ENCODE results near the gene ALDH2. TPM values are rescaled to one million over a fixed set of nuclear protein-coding genes. Genes with fewer than 3 reads are reported as not detected.
"Not testable (repeated sequence)": the region's sequence is repeated elsewhere in the genome, so short reads cannot be mapped to it uniquely, and the experiment has no call there.

Gene ALDH2
- total RNA-seq, 1 donor from 2014 or later = 55.2 TPM

DNA sequence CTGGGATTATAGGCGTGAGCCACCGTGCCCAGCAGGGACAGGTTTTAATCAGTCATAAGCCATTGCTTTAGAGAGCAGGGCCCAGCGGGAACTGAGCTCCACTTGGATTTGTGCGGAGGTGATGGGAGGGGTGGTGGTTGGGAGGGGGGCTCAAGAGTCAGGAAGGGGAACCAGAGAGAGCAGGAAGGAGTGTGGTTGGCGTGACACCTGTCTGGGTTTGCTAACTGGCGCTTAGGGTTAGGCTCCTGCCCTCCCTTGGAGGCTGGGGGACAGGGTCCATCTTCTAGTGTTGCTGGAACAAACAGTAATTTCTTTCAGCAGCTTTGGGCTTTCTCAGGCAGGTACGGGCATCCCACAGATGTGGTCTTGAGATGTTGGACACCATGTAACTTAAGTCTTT is 7.5 kb upstream of the ALDH2 start:
- Mint-ChIP-seq H3K36me3 (ENCODE audit: unreplicated experiment) (no peaks in the 10 kb centered on the region), H3K4me1 (ENCODE audit: low read depth, unreplicated experiment) (no peaks in the 10 kb centered on the region), H3K9me3 (ENCODE audit: unreplicated experiment) (peaks cover 3% of the 10 kb centered on the region), H3K4me3 (ENCODE audit: unreplicated experiment) (no peak overlapping the region), H3K27ac (ENCODE audit: unreplicated experiment) (no peak overlapping the region), H3K27me3 (ENCODE audit: unreplicated experiment) (peaks cover 2% of the 10 kb centered on the region)
- TF ChIP-seq, protein P1, sequence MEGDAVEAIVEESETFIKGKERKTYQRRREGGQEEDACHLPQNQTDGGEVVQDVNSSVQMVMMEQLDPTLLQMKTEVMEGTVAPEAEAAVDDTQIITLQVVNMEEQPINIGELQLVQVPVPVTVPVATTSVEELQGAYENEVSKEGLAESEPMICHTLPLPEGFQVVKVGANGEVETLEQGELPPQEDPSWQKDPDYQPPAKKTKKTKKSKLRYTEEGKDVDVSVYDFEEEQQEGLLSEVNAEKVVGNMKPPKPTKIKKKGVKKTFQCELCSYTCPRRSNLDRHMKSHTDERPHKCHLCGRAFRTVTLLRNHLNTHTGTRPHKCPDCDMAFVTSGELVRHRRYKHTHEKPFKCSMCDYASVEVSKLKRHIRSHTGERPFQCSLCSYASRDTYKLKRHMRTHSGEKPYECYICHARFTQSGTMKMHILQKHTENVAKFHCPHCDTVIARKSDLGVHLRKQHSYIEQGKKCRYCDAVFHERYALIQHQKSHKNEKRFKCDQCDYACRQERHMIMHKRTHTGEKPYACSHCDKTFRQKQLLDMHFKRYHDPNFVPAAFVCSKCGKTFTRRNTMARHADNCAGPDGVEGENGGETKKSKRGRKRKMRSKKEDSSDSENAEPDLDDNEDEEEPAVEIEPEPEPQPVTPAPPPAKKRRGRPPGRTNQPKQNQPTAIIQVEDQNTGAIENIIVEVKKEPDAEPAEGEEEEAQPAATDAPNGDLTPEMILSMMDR (IDR thresholded peaks at IDR 0.05; ENCODE audit: partially characterized antibody, unreplicated experiment) = no peak
- no peak for DNase-seq

DNA sequence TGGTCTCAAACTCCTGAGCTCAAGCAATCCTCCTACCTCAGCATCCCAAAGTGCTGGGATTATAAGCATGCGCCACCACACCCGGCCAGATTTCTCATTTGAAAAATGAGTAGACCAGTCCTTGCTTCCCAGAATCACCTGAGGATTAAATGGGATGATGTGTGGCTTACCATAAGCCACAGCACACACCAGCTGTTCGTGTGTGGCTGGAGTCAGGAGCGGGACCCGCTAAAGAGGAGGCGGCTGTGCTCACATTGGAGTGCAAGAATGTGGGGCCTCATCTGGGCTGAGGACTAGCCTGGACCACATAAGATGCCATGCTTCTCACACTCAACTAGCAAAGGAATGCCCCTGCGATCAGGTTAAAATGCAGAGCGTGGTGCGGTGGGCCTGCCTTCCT is 6.7 kb upstream of the ALDH2 start:
- Mint-ChIP-seq H3K36me3 (ENCODE audit: unreplicated experiment) (no peaks in the 10 kb centered on the region), H3K4me1 (ENCODE audit: low read depth, unreplicated experiment) (no peaks in the 10 kb centered on the region), H3K27me3 (ENCODE audit: unreplicated experiment) (peaks cover 2% of the 10 kb centered on the region), H3K4me3 (ENCODE audit: unreplicated experiment) (no peak overlapping the region), H3K9me3 (ENCODE audit: unreplicated experiment) (peaks cover 3% of the 10 kb centered on the region), H3K27ac (ENCODE audit: unreplicated experiment) (no peak overlapping the region)
- TF ChIP-seq, protein P1 (IDR thresholded peaks at IDR 0.05; ENCODE audit: partially characterized antibody, unreplicated experiment) = no peak
- DNase-seq = no peak

DNA sequence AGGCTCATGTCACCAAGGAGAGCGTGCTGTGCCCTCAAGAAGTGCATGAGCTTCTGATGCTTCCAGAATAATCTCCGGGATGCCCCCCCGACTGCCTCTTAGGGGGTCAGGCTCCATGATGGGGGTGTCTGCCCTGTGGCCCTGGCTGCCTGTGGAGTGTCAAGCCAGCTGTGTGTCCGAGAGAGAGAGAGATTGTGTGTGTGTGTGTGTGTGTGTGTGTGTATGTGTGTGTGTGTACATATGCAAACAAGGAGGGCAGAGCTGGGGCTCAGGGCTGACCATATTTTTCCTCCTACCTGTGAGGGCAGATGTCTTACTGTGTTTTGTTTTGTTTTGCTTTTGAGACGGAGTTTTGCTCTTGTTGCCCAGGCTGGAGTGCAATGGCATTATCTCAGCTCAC is 5.6 kb upstream of the ALDH2 start:
- Mint-ChIP-seq H3K4me3 (ENCODE audit: unreplicated experiment) (no peak overlapping the region), H3K27ac (ENCODE audit: unreplicated experiment) (no peak overlapping the region), H3K27me3 (ENCODE audit: unreplicated experiment) (peaks cover 2% of the 10 kb centered on the region), H3K9me3 (ENCODE audit: unreplicated experiment) (peaks cover 3% of the 10 kb centered on the region), H3K36me3 (ENCODE audit: unreplicated experiment) (no peaks in the 10 kb centered on the region), H3K4me1 (ENCODE audit: low read depth, unreplicated experiment) (no peaks in the 10 kb centered on the region)
- TF ChIP-seq, protein P1 (IDR thresholded peaks at IDR 0.05; ENCODE audit: partially characterized antibody, unreplicated experiment) = no peak
- DNase-seq = no peak

DNA sequence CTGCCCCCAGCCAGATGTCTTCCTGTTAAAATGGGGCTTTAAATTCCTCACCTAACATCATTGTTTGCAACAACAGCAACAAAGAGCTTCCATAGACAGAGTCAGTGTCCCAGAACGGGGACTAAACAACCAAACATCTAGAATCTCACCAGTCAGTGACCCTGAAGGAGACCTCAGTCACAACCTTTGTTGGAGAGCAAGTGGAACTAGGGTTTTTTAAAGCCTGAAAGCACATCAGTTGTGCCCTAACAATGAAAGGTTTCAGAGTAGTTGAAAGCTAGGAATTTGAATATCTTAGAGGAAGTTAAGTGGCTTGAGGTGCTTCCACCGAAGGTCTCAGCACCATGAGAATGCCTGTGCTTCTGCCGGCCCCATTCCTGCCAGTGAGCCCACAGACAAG is 5.0 kb upstream of the ALDH2 start:
- no peaks in the 10 kb centered on the region for H3K36me3 Mint-ChIP-seq (ENCODE audit: unreplicated experiment)
- H3K27ac Mint-ChIP-seq (ENCODE audit: unreplicated experiment) = no peak overlapping the region
- TF ChIP-seq, protein P1 (IDR thresholded peaks at IDR 0.05; ENCODE audit: partially characterized antibody, unreplicated experiment) = no peak
- no peak for DNase-seq
- H3K4me1 Mint-ChIP-seq (ENCODE audit: low read depth, unreplicated experiment) = no peaks in the 10 kb centered on the region
- no peak overlapping the region for H3K4me3 Mint-ChIP-seq (ENCODE audit: unreplicated experiment)
- H3K27me3 Mint-ChIP-seq (ENCODE audit: unreplicated experiment) = peaks cover 2% of the 10 kb centered on the region
- peaks cover 3% of the 10 kb centered on the region for H3K9me3 Mint-ChIP-seq (ENCODE audit: unreplicated experiment)

DNA sequence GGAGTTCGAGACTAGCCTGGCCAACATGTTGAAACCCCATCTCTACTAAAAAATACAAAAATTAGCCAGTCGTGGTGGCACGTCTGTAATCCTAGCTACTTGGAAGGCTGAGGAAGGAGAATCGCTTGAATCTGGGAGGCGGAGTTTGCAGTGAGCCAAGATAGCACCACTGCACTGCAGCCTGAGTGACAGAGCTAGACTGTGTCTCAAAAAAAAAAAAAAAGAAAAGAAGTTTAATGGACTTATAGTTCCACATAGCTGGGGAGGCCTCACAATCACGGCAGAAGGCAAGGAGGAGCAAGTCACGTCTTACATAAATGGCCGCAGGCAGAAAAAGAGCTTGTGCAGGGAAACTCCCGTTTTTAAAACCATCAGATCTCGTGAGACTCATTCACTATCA is 3.2 kb upstream of the ALDH2 start:
- DNase-seq; H3K9me3 Mint-ChIP-seq (ENCODE audit: unreplicated experiment); H3K4me1 Mint-ChIP-seq (ENCODE audit: low read depth, unreplicated experiment); H3K36me3 Mint-ChIP-seq (ENCODE audit: unreplicated experiment); H3K27ac Mint-ChIP-seq (ENCODE audit: unreplicated experiment); H3K4me3 Mint-ChIP-seq (ENCODE audit: unreplicated experiment); H3K27me3 Mint-ChIP-seq (ENCODE audit: unreplicated experiment): not testable (repeated sequence)

Data from glutamatergic neuron (in vitro differentiated cells).